Astrocyte (in vitro differentiated cells and primary cell): Measurements from ENCODE around the gene ZNF408.

Source experiments
- EZH2 ChIP-seq: IDR thresholded peaks from 2 replicates; pipeline ENCODE4 v1.6.1; 2012; ENCODE audit warnings: mild to moderate bottlenecking, low read length, inconsistent platforms; ENCODE audit not compliant: insufficient read depth
- TF ChIP-seq, protein P1 (sequence below): IDR thresholded peaks from 2 replicates; pipeline ENCODE4 v1.5.1; 2011; ENCODE audit warnings: low read depth, mild to moderate bottlenecking, inconsistent platforms, low read length, moderate library complexity; ENCODE audit not compliant: insufficient read depth

DNA sequence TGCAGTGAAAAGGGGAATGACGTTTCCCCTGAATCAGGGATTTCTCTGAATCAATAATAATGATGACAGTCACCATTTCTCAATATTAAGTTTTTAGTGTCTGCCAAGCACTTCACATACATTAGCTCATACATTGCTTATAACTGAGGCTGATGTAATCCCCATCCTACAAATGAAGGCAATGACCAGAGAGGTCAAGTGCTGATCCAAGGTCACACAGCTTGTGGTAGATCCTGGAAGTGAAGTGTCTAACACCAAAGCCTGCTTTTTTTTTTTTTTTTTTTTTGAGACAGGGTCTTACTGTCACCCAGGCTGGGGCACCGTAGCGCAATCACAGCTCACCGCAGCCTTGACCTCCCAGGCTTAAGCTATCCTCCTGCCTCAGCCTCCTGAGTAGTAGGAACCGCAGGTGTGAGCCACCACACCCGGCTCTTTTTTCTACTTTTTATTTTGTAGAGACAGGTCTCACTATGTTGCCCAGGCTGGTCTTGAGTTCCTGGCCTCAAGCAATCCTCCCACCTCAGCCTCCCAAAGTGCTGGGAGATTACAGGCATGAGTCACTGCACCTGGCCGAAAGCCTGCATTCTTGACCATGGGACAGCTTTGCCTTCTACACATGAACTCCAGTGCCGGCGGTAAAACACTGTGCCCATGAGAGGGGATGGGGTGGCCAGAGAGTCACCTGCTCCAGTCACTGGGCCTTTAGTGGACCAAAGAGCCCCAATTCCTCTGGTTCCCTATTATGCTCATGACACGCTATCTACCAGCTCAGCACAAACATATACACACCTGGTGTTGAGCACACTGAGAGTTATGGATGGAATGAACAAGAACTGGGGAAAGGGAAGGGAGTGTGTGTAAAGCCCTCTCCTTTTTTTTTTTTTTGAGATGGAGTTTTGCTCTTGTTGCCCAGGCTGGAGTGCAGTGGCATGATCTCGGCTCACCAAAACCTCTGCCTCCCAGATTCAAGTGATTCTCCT, 17.8 kb upstream of the ZNF408 start:
- TF ChIP-seq, protein P1, sequence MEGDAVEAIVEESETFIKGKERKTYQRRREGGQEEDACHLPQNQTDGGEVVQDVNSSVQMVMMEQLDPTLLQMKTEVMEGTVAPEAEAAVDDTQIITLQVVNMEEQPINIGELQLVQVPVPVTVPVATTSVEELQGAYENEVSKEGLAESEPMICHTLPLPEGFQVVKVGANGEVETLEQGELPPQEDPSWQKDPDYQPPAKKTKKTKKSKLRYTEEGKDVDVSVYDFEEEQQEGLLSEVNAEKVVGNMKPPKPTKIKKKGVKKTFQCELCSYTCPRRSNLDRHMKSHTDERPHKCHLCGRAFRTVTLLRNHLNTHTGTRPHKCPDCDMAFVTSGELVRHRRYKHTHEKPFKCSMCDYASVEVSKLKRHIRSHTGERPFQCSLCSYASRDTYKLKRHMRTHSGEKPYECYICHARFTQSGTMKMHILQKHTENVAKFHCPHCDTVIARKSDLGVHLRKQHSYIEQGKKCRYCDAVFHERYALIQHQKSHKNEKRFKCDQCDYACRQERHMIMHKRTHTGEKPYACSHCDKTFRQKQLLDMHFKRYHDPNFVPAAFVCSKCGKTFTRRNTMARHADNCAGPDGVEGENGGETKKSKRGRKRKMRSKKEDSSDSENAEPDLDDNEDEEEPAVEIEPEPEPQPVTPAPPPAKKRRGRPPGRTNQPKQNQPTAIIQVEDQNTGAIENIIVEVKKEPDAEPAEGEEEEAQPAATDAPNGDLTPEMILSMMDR, result no peak
- no peak for TF ChIP-seq EZH2
